NCI-H2081 (cell line): ENCODE results near the gene PCOLCE2.

Experiments
- DNase-seq, 2 experiments: peaks; one replicate each; lab custom pipeline; 2025; lab: John Stamatoyannopoulos, UW

The PCOLCE2 gene, protein sequence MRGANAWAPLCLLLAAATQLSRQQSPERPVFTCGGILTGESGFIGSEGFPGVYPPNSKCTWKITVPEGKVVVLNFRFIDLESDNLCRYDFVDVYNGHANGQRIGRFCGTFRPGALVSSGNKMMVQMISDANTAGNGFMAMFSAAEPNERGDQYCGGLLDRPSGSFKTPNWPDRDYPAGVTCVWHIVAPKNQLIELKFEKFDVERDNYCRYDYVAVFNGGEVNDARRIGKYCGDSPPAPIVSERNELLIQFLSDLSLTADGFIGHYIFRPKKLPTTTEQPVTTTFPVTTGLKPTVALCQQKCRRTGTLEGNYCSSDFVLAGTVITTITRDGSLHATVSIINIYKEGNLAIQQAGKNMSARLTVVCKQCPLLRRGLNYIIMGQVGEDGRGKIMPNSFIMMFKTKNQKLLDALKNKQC

DNA sequence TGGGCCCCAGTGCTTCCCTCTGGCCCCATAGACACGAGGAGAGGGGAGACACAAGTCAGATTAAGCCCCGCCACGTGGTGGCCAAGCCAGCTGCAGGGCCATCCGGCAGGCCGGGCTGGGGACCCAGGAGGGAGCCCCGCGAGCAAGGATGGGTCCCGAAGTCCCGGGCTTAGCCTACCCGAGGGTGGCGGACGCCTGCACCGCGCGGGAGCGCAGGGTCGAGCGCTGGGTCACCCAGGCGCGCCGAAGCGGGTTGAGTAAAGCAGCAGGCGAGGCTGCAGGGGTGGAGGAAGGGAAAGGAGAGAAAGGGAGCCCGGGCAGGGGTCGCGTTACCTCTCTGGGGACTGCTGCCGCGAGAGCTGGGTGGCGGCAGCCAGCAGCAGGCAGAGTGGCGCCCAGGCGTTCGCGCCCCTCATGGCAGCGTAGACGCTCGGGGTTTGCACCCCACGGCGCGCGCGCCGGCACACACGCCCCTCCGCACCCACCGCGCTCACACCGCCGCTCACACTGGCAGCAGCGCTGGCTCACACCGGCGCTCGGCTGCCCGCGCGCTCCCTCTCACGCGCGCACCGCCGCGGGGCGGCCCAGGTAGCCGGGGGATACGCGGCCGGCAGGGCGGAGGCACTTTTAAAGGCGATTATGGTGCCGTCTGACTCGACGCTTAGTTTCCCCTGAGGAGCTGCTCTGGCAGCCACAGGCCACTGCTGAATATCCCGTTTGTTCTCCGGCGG lies at the start of gene PCOLCE2:
TSS of gene PCOLCE2 (minus strand) at position 603 of the 731 bp plus-strand sequence. CDS start at position 416, 187 bp downstream.
- peak; percentile 47 to 78 for DNase-seq

DNA sequence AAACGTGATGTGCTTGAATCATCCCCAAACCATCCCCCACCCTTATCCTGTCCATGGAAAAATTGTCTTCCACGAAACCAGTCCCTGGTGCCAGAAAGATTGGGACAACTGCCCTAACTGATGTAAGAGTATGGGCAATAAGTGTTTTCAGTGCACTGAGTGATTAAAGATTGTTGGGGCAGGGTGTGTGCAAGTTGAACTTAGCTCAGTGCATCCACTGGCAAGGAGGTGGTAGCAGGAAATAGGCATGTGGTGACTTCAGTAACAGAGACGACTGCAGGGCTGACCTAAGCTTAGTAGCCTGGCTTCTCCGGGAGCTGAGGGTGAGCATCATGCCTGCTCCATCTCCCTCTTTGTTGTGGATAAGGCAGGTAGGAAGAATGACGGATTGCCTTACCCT lies 47.1 kb upstream of the PCOLCE2 start:
- DNase-seq, result no peak

DNA sequence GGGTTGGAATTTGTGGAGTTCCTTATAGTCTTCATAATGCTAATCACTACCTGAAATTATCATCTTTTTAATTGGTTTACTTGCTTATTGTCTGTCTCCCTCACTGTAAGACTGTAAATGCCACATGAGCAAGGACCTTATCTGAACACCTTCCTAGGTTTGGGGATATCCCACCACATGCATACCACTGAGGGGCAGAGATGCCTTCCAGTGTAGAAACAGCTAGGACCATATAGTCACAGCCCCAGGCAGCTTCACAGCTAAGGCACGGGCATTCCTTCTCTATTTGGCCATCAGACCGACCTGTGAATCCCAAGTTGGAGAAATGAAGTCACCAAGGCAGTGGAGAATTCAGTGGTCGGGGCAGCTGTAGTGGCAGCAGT lies 46.0 kb upstream of the PCOLCE2 start:
- no peak for DNase-seq

DNA sequence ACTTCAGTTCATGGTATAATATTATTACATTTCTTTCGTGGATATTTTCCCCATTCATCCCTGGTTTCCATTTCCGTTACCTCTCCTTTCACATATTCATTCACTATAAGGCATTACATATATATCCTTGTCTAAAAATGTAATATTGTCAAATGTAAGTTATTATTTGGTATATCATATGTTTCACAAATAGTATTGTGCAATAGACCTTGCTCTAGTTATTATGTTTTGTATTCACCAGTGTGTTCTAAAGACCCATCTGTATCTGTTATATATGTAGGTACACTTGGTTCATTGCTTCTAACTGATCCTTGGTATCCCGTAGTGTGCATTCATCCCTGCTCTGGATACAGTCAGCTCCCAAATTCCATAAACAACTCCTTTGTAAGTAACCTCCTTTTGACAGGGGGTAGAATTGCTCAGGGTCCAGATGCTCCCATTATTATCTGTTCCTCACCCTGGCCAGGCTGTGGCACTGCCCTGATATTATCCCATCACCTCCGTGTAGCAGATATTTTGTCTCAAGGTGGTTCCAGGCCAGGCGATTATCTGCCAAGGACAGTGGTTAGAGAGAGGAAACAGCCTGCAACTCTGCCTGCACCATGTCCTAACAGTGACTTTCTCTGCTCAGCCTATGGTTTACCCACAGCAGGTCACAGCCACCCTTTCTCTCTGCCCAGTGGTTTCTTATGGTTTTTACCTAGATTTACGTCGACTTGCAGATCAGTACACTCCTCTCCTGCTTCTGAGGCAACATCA lies 45.4 kb upstream of the PCOLCE2 start:
- no peak for DNase-seq

DNA sequence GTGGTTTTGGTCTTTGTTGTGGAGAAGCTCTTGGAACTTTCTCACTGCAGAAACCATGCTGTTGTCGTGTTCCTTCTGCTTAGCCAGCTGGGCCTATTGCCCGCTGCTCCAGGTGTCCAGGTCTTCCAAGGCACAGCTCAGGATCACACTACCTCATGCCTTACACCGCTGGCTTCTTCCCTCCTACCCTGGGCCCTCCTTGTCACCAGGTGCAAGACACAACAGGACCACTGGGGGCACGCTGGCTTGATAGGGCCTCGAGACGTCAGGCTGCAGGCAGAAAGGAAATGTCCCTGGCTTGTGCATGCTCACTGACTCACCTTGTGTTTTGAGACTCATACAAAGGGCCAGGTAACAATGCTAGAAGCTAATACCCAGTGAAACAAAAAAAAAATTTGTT lies 42.3 kb upstream of the PCOLCE2 start:
- no peak for DNase-seq

DNA sequence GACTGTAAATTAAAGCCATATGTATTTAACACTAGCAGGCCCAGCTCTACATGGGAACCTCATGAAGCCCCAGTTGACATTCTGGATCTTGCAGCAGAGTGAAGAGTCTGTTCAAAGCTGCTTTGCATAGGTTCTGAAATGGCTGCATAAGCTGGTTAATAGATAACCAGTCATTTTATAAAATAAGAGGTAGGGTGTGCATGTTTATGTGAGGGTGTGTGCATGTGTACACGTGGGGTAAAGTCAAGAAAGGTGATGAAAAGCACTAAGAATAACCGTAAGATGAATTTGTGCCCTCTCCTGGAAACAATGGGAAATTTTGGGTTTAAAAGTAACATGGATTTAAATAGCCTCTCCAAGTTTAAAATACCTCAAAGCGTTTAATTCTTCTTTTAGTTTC lies 41.6 kb upstream of the PCOLCE2 start:
- no peak for DNase-seq

DNA sequence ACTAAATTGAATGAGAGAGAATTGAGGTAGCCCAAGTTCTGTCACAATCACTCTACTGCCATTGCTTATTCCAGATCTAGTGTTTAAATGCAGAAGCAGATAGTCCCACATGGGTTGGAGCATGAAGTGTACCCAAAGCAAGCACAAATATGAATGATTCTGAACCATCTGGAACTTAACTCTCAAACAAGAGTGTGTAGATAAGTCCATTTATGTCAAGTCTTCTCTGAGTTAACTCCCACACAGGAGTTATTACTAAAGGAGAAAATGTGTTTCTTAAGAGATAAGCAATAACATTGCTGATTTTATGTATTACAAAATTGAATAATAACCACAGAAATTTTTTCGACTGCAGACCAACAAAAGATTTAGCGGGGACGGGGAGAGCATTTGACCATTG lies 41.0 kb upstream of the PCOLCE2 start:
- no peak for DNase-seq

DNA sequence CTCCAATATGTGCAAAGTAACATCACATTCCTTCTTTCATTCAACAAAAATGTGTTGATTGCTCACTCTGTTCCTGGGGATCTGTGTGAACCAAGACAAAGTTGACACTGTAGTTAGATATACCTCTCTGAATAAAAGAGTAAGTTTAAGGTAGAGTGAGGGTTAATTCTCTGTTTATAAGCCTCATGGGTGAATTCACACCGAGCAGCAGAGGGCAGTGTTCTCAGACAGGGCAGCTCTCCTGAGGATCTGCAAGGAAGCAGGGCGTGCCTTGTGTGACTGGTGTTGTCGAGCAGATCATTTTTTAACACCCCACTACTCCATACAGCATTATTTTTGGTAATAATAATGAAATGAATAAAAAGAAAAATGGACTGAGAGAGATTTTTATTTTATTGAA lies 40.2 kb upstream of the PCOLCE2 start:
- DNase-seq, result peak in 1 of 2 experiments; percentile 53

DNA sequence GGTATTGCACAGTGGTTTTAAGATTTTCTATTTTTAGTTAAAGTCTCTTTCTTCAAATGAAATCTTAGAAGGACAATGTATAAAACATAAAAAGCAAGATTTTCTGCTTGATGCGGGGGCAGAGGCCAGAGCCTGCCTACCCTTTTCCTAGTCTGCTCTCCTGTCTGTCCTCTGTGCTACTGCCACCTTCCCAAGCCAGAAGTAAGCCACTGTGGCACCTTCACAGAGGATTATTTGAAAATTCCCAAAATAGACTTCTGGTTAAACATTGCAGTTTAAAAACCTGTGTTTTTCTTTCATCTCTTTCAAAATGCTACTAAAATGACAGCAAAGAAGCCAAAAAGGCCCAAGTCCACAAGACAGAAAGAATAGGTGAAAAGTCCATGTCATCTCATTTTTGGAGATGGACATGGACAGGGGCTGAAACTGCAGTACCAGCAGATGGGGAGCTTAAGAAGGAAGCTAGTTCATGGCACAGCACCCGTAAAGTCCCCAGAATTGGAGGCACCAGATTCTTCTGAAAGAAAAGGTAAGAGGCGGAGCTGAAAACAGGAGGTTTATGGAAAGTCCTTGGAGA lies 37.6 kb upstream of the PCOLCE2 start:
- DNase-seq, result no peak

DNA sequence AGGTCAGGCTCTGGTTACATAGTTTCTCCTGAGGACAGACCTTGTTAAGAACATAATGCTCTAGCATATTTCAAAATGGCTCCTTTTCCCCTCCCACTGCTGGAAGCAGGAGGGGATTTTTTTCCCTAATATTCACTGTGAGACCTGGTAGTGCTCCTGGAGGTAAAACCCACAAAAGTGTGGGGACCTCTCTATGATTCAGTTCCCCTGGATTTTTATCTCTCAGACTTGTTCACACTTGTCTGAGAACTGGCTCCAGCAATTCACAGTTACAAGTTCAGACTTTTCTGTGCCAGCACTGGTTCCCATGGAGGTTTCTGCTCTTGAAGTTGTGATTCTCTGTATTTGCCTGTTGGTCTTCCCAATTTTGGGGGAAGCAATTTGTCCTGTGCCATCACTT lies 36.3 kb upstream of the PCOLCE2 start:
- no peak for DNase-seq

DNA sequence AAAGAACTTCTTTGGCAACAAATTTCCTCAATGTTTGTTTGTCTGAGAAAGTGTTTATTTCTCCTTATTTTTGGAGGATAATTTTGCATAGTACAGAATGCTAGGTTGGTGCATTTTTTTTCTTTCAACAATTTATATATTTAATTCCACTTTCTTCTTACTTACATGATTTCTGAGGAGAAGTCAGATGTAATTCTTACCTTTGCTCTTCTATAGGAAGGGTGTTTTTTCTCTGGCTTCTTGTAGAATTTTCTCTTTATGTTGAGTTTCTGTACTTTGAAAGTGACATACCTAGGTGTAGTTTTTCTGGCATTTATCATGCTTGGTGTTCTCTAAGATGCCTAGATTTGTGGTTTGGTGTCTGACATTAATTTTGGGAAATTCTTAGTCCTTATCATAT lies 34.8 kb upstream of the PCOLCE2 start:
- no peak for DNase-seq

DNA sequence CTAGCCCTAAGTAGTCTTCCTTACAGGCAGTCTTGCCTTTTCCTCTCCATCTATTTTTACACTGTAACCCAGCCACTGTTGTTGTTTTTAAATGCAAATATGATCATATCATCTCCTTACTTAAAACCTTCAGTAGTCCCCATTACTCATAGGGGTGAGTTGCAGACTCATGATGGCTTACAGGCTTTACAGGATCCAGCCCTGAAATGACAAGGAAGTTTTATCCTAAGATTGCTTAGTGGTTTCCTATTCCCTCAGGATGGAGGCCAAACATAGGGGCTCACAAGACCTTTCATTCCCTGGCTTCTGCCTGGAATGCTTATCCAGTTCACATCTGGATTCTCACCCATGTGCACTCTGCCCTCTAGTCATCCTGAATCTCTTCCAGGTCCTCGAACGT lies 27.7 kb upstream of the PCOLCE2 start:
- no peak for DNase-seq

DNA sequence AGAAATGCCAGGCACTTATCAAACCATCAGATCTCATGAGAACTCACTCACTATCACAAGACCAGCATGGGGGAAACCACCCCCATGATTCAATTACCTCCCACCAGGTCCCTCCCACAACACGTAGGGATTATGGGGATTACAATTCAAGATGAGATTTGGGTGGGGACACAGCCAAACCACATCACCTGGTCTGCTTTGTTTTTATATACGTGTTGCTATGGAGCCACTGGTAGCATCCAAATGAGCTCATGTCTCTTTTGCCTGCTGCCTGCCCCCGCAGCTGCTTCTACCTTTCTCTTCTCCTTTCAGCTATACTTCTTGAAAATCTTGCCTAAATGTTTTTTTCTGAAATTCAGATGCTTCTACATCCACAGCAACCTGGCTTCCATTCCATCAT lies 26.8 kb upstream of the PCOLCE2 start:
- no peak for DNase-seq

DNA sequence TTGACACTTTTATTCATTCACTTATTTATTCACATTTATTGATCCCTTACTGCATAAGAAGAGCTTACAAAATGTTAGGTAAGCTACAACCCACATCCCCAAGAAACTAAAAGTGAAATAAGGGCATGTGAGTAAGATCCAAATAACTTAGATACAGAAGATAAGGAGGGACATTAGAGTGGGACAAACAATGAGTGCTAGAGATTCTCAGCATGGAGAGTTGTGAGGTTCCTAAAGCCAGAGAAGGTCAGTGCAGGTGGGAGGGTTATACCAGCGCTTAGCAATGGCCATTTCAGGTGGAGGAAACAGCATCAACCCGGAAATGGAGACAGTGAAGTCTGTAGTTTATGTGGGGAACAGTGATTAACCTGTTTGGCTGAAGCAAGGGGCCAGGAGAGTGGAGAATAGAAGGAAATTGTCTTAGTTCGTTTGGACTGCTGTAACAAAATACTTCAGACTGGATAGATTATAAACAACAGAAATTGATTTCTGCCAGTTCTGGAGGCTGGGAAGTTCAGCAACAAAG lies 25.5 kb upstream of the PCOLCE2 start:
- DNase-seq, result no peak

DNA sequence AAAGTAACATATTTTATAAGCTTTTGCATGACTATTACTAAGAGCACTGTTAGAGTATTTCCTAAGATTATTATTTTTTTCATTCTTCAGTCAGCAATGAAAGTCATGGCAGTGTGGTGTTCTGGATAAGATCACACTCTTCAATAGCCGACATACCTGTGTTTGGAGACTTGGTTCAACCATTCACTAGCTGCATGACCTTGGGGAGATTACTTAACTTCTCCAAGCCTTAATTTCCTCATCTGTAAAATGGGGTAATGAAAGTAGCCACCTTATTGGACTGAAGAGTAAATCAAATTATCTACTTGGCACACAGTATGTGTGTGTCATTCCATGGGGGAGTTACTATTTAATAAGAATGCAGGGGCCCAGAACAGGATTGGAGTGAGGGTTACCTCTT lies 24.5 kb upstream of the PCOLCE2 start:
- no peak for DNase-seq

DNA sequence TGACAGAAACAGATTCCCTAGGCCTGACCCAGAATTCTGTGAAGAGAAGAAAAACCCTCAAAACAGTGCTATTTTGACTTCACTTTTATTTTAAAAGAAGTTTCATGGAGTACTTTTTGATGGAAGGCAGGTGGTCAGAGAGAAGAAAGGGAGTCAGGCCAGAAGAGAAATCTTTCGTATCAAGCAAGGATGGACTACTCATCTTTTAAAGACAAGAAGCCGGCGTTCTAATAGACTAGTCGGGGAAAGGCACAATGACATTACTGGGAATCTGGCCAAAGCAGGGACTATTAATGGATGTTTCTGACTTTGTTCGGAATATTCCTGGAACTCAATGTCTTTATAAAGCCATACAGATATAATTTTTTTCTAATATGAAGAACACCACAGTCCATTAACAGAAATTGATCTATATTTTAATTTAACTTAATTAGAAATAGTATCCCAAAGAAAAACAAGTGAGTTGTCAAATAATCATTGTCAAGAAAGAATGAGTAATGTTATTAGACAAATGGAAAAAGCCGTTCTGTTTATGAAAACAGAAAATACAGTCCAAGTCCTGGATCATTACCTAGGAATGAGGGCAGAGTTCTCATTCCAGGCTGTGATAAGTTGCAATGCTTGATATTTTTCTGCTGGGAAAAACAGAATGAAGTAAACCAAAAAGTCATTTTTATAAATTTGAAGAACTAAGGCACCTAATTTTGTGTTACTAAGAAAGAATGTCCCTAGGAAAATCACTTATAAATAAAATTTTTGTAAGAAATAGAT lies 23.7 kb upstream of the PCOLCE2 start:
- no peak for DNase-seq

DNA sequence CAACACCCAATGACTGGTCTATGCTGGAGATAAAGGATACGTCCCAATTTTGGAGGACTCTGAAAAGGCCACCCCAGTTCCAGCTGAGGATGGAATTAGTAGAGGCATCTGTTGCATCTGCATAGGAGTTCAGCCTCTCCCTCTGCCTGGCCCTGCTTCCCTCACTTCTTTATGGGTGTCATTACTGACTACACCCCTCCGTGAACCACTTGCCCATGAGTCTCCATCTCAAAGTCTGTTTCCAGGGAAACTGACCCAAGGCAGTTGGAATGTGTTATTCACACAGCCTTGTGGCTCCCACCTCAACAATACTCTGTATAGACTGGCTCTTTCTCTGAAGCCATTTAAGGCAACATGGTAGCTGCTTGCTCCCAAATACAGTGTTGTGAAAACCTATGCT lies 21.4 kb upstream of the PCOLCE2 start:
- no peak for DNase-seq

DNA sequence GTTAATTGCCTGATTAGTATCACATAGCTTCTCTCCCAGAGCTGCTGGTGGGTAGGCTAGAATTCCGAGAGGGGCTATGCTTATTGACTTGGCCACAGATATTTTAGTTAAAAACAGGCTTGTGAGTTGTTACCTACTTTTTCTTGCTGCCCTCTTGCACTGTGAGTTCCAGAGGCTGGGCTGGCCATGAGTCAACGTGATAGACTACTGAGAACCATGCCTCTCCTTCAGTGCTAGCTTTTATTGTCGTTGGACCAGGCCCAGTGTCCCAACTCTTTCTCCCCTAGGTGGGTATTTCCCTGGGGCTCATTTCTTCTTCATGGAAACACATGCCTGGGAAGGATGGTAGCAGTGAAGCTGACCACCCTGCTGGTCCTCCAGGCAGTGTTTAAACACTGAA lies 20.4 kb upstream of the PCOLCE2 start:
- no peak for DNase-seq

DNA sequence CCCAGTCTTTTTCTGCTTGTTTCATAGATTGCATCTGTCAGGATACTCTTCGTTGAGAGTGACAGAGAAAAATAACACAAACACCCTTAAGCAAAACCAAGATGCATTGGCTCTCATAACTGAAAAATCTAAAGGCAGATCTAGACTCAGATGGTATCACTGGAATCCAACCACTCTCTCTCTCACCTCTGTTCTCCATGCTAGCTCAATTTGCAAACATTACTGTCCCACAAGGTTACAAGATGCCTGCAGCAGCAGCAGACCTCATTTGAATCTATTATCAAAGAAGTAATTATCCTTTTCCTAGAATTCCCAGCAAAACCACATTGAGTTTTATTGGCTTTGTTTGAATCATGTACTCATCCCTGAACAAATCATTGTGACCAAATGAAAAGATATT lies 19.1 kb upstream of the PCOLCE2 start:
- no peak for DNase-seq

DNA sequence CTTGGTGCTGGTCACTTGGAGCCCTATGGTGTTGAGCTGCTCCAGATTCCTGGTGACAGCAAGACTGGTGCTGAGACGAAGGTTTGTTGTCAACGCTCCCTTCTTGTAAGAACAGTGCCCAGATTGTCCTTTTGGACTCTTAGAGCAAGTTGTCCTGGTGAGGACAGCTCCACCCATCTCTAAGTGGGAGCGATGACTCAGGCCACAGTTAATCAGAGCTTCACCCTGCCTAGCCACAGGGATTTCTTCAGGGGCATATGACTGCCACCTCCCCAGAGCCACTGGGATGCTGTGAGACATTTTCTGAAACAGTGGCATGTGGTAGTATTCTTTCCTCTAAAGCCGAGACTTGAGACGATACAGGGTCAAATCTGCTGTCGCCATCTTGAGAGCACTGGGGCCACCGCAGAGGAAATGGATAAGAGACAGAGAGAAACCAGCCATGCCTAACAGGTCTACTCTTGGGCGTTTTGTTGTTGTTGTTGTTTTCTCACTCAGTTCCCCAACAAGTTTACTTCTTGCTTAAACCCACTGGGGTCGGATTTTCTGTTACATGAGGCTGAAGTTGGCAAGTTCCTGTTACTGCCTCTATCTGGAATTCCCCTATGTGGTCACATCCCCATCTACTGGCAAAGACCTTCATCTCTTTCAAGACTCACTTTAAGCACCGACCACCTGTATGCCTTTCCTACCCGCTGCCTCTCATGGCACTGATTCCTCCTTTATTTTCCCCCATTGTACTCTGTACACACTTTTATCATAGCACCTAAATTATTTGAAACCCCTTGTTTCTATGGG lies 16.0 kb upstream of the PCOLCE2 start:
- DNase-seq, result no peak

DNA sequence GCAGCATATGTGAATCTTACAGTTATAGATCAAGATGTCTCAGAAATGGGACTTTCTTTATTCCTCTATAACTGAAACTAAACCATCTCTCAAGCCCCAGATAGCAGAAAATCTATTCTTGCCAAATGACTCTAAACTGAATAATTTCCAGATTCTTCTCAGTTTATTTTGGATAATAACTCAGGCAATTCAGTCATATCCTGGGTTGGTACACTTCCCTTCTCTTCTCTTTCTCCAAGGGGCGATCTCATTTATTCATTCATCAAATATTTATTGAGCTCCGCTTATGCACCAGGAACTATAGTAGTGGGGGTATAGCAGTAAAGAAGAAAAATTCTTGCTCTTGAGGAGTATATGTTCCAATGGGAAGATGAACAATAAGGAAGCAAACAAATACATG lies 13.5 kb upstream of the PCOLCE2 start:
- DNase-seq, result no peak
